Transverse colon (tissue), 4 donors: Measurements from ENCODE around the gene NDRG2. TPM values are rescaled to one million over a fixed set of nuclear protein-coding genes. Genes with fewer than 3 reads are reported as not detected.

Source experiments
- DNase-seq: peaks from one replicate; pipeline ENCODE4 v3.0.0-alpha.2; 2019
- H3K27ac ChIP-seq, 4 donors: fragments of 200-600 bp; sonication (generic); 2 replicates each; pipeline ENCODE4 v1.5.1; 2016 to 2018; ENCODE audit warnings: inconsistent platforms in 4 of 4
- H3K27me3 ChIP-seq: fragments of 200-600 bp; sonication (generic); 2 replicates; pipeline ENCODE4 v1.5.1; 2017; ENCODE audit warnings: inconsistent platforms
- H3K36me3 ChIP-seq, 4 donors: fragments of 200-600 bp; sonication (generic); 2 replicates each; pipeline ENCODE4 v1.5.1; 2017 to 2019; ENCODE audit warnings: inconsistent platforms in 4 of 4
- H3K4me1 ChIP-seq, 4 donors: fragments of 200-600 bp; sonication (generic); 2 replicates each; pipeline ENCODE4 v1.5.1; 2017 to 2020; ENCODE audit warnings: inconsistent platforms in 4 of 4
- H3K4me3 ChIP-seq, 4 donors: fragments of 200-600 bp; sonication (generic); 1 replicate in 1 of 4; 2 replicates in 3 of 4; pipeline versions ENCODE4 v1.5.1 to v1.6.1; 2017 to 2019; ENCODE audit warnings: inconsistent platforms in 4 of 4
- H3K9me3 ChIP-seq, 2 donors: fragments of 200-600 bp; sonication (generic); 2 replicates each; pipeline ENCODE4 v1.5.1; 2017 to 2019; ENCODE audit warnings: inconsistent platforms in 2 of 2
- EP300 ChIP-seq: sonication (generic); formaldehyde crosslinking; IDR thresholded peaks from one replicate; pipeline ENCODE4 v1.6.1; 2017; ENCODE audit warnings: antibody characterized with exemption, low read depth
- POLR2A ChIP-seq: fragments of 450-650 bp; IDR thresholded peaks from one replicate; pipeline ENCODE4 v1.6.1; 2016; ENCODE audit warnings: antibody characterized with exemption, mild to moderate bottlenecking, moderate library complexity
- POLR2AphosphoS5 ChIP-seq, 3 donors: sonication (generic); formaldehyde crosslinking; IDR thresholded peaks; one replicate each; pipeline ENCODE4 v1.6.1; 2016; ENCODE audit warnings: antibody characterized with exemption in 3 of 3
- WGBS, 2 donors: methylation state at CpG; one replicate each; pipeline ENCODE4 v1.1.5; 2018; ENCODE audit warnings: low coverage in 1 of 2; 5-methylcytosine and 5-hydroxymethylcytosine counted together
- in situ Hi-C, 4 donors: fragments of 200-750 bp; cut with MboI; loops; one replicate each; pipeline versions ENCODE4 v1.15.0 to v1.15.1; 2017; ENCODE audit warnings: low sequenced_read_pairs in 3 of 4, low pct_ligation_motif_present in 1 of 4, low pct_unique_long_range_greater_than_20kb in 1 of 4
- intact Hi-C: fragments of 100-400 bp; cut with DNase I; formaldehyde crosslinking; loops from one replicate; pipeline ENCODE4 v1.15.1; 2023; ENCODE audit warnings: low total_unique reads
- total RNA-seq, 4 donors: library from RNA; depleted of rRNA; stranded (reverse); fragments of >200 nt; gene quantifications; one replicate each; pipeline ENCODE4 v1.1.0, GENCODE V29; 2016
- TF ChIP-seq, protein P1 (sequence below), 5 experiments: fragments of 200-600 bp in 3 of 5; fragments of 450-650 bp in 2 of 5; sonication (generic) in 3 of 5; IDR thresholded peaks; 1 replicate in 2 of 5; 2 replicates in 3 of 5; pipeline ENCODE4 v1.5.1; 2016 to 2017; ENCODE audit warnings: antibody characterized with exemption in 5 of 5, inconsistent platforms in 3 of 5, mild to moderate bottlenecking in 2 of 5, moderate library complexity in 1 of 5

NDRG2 gene
- total RNA-seq, 4 donors from 2014 or later: 144 to 275 (median 192) TPM

DNA sequence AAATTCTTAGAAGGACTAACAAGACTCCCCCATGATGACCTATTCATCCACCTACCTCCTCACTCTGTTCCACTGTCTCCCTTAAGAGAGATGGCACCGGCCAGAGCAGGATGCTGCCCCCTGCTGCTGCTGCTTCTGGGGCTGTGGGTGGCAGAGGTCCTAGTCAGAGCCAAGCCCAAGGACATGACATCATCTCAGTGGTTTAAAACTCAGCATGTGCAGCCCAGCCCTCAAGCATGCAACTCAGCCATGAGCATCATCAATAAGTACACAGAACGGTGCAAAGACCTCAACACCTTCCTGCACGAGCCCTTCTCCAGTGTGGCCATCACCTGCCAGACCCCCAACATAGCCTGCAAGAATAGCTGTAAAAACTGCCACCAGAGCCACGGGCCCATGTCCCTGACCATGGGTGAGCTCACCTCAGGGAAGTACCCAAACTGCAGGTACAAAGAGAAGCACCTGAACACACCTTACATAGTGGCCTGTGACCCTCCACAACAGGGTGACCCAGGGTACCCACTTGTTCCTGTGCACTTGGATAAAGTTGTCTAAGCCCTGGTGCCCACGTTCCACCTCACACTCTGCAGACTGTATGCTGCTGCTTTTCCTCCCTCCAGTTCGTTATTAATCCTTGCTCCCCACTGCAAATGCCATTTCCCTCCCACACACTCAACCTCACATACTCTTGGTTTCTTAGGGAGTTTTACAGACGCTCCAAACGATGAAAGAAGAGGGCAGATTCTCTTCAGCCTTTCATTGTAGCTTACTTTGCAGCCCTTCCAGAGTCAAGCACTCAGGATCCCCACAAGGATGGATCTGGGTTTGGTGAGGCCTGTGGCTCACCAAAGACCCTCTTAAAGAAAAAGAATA is 33.2 kb upstream of the NDRG2 start, which contains the start of gene RNASE8:
RNASE8 (plus strand) TSS at position 20 of the 873 bp plus-strand sequence; CDS start at position 91, 71 bp downstream.
- in situ Hi-C loops (no loop called here), intact Hi-C loops (no loop called here)
- H3K4me1 ChIP-seq: peaks cover 0 to 57% (median 25%) of the 10 kb centered on the region in 4 donors
- H3K4me3 ChIP-seq: no peak within 1 kb of the TSS
- TF ChIP-seq EP300: no peak
- no peak for TF ChIP-seq POLR2A
- TF ChIP-seq POLR2AphosphoS5 (IDR thresholded peaks at IDR 0.05): no peak
- TF ChIP-seq, protein P1, sequence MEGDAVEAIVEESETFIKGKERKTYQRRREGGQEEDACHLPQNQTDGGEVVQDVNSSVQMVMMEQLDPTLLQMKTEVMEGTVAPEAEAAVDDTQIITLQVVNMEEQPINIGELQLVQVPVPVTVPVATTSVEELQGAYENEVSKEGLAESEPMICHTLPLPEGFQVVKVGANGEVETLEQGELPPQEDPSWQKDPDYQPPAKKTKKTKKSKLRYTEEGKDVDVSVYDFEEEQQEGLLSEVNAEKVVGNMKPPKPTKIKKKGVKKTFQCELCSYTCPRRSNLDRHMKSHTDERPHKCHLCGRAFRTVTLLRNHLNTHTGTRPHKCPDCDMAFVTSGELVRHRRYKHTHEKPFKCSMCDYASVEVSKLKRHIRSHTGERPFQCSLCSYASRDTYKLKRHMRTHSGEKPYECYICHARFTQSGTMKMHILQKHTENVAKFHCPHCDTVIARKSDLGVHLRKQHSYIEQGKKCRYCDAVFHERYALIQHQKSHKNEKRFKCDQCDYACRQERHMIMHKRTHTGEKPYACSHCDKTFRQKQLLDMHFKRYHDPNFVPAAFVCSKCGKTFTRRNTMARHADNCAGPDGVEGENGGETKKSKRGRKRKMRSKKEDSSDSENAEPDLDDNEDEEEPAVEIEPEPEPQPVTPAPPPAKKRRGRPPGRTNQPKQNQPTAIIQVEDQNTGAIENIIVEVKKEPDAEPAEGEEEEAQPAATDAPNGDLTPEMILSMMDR (IDR thresholded peaks at IDR 0.05): no peak
- no peaks in the 10 kb centered on the region for H3K9me3 ChIP-seq
- peak within 1 kb of the TSS; percentile 72 to 80 (median 78) for H3K27ac ChIP-seq
- no peaks in the 10 kb centered on the region for H3K36me3 ChIP-seq
- DNase-seq: no peak
- no peaks in the 10 kb centered on the region for H3K27me3 ChIP-seq
- WGBS, 2 donors: 40 to 69% methylated on average over 5 to 8 of the region's 8 CpGs

DNA sequence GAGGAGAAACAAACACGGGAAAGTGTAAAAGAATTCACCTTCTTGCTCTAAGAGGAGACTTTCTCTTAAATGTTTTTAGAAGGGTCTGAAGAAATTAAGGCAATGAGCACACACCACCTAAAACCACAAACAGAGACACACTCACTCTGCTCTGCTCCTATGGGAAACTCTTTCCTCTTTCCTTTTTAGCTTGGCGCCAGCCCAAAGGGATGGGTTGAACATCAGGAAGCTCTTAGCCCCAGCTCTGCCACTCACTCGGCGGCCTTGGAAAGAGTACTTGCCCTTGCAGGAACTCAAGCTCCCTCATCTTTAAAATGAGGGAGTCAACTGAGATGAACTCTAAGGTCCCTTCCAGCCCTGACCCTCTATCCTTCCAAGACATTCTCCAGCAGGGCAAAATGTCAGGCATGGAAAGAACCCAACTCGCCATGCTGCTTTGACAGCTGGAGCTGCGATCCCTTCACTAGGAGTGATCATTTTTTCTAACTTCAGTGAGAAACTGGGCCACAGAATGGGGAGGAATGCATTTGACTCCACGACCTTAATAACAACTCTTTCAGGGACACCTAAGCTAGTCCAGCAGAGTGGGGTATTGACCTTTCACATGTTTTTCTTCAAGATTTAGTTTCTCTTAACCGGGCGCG is 31.8 kb upstream of the NDRG2 start:
- no peak overlapping the region for H3K4me3 ChIP-seq
- H3K4me1 ChIP-seq: peaks cover 0 to 50% (median 22%) of the 10 kb centered on the region in 4 donors
- no peaks in the 10 kb centered on the region for H3K36me3 ChIP-seq
- in situ Hi-C loops: no loop called here
- TF ChIP-seq POLR2AphosphoS5 (IDR thresholded peaks at IDR 0.05) (peak in 2 of 3 donors; percentile 35 to 38), POLR2A (no peak)
- no peaks in the 10 kb centered on the region for H3K9me3 ChIP-seq
- DNase-seq: peak; percentile 85
- 32 to 64% methylated on average over 3 to 10 of the region's 10 CpGs for WGBS, 2 donors
- H3K27me3 ChIP-seq: no peaks in the 10 kb centered on the region
- H3K27ac ChIP-seq: peak overlapping the region; percentile 72 to 80 (median 78)
- intact Hi-C loops: no loop called here

DNA sequence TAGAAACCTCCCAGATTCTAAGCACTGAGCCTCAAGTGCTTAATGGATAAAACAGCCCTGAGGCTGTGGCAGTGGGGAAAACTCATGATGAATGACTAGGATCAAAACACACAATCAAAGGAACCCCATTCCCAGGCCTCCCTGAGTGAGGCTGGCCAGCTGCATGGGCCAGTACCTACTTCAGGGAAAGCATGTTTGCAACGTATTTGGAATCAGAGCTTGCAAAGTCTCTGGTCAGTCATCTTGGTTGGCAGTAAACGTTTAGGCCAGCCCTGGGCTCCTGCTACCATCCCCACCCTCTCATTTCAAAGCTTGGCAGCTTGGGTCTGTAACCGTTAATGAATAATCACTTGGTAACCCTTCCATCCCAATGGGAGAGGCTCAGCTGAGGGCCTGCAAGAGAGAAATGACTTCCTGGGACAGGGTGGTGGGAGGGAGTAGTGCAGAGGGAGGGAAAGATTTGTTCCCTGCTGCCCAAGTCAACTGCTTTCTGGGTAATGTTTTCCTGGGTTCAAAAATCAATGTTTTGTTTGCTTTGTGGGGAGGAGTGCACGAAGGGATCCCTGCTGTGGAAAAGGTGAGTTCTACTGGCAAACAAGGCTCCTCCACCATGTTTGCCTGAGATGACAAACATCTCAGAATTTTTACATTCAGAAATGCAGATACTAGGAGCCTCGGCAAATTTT is 30.7 kb upstream of the NDRG2 start:
- peak; percentile 67 for DNase-seq
- H3K4me3 ChIP-seq: no peak overlapping the region
- in situ Hi-C loops: no loop called here
- H3K27ac ChIP-seq: peak overlapping the region; percentile 72 to 80 (median 78)
- no peaks in the 10 kb centered on the region for H3K9me3 ChIP-seq
- H3K36me3 ChIP-seq: no peaks in the 10 kb centered on the region
- 41% methylated on average over 5 of the region's 5 CpGs; no CpG with 5 or more reads in 1 of the 2 donors for WGBS, 2 donors
- peaks cover 0 to 44% (median 22%) of the 10 kb centered on the region in 4 donors for H3K4me1 ChIP-seq
- TF ChIP-seq EP300 (no peak), POLR2AphosphoS5 (IDR thresholded peaks at IDR 0.05) (peak in 1 of 3 donors; percentile 55), POLR2A (peak; percentile 20)
- TF ChIP-seq, protein P1 (IDR thresholded peaks at IDR 0.05): peak in 2 of 5 experiments; percentile 37 to 54
- intact Hi-C loops: no loop called here
- no peaks in the 10 kb centered on the region for H3K27me3 ChIP-seq

DNA sequence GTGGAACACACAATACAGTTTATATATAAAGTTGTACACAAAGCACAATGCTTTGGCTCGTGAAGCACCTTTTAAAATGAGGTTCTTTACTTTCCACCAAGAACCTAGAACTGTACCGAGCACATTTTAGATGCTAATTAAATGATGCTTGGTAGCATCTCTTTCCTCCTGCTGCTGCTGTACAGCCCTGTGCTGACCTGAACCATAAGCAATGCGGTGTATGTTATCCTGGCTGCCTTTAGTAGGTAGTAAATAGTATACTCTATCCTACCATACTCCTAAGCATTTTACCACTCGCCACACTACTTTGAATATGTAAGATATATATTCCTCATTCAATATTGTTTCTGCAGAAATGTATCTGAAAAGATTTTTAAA is 29.9 kb upstream of the NDRG2 start:
- Histone ChIP-seq H3K4me1 (peaks cover 0 to 44% (median 20%) of the 10 kb centered on the region in 4 donors), H3K27ac (peak overlapping the region; percentile 72 to 80 (median 78)), H3K36me3 (no peaks in the 10 kb centered on the region), H3K4me3 (no peak overlapping the region), H3K27me3 (no peaks in the 10 kb centered on the region), H3K9me3 (no peaks in the 10 kb centered on the region)
- WGBS, 2 donors: 60 to 76% methylated on average over 2 to 4 of the region's 4 CpGs
- no peak for DNase-seq
- intact Hi-C loops (no loop called here), in situ Hi-C loops (no loop called here)
- TF ChIP-seq EP300: no peak
- no peak for TF ChIP-seq POLR2A
- TF ChIP-seq, protein P1 (IDR thresholded peaks at IDR 0.05): no peak
- no peak for TF ChIP-seq POLR2AphosphoS5 (IDR thresholded peaks at IDR 0.05)
